GM21825 (cell line): ENCODE data around the gene PICK1.
"Not testable (repeated sequence)": the region's sequence is repeated elsewhere in the genome, so short reads cannot be mapped to it uniquely, and the experiment has no call there.

Experiments used
- ATAC-seq: cut with Tn5 transposase; IDR thresholded peaks from one replicate; pipeline ENCODE4 v1.9.1; 2021; ENCODE audit warnings: mild to moderate bottlenecking, moderate library complexity; ENCODE audit not compliant: unreplicated experiment

Gene PICK1

DNA sequence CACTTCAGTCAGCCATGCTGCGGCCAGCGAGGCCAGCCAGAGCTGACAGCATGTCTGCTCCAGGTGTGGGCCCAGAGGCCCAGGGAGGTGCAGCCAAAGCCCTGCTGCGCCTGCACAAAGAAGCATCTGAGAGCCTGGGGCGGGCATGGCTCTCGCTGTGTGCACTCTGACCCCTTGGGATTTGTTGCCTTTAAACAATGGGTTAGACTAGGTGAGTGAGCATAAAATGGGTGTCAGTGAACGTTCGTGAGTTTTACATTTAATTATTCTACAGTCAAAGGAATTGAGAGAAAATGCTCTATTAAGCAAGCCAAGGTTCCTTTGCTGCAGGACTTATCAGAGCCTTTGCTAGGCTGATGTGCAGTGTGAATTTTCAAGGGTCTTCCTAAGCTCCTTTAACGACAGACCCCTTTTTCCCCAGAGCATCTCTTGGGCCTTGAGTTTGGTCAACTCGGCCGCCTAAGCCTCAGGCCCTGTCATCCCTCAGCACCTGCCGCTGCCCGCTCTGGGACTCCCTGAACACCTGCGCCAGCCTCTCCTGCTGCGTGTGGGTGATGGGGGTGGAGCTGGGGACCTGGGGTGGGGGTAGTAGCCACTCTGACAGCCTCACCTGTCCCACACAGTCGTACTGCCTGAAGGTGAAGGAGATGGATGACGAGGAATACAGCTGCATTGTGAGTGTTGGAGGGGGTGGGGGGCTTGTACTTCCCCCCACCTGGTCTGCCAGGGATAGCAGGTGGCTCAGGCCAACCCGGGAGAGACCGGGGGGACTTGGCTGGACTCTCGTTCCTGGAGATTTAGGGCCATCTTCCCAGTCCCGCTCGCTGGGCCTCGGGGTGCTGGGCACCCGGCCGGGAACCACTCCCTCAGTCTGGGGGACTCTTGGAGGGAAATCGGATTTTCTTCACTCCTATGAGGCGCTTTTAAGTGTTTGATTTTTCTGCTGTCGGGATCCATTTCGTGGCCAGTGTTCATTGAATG is 16.2 kb downstream of the PICK1 start:
- no peak for ATAC-seq

DNA sequence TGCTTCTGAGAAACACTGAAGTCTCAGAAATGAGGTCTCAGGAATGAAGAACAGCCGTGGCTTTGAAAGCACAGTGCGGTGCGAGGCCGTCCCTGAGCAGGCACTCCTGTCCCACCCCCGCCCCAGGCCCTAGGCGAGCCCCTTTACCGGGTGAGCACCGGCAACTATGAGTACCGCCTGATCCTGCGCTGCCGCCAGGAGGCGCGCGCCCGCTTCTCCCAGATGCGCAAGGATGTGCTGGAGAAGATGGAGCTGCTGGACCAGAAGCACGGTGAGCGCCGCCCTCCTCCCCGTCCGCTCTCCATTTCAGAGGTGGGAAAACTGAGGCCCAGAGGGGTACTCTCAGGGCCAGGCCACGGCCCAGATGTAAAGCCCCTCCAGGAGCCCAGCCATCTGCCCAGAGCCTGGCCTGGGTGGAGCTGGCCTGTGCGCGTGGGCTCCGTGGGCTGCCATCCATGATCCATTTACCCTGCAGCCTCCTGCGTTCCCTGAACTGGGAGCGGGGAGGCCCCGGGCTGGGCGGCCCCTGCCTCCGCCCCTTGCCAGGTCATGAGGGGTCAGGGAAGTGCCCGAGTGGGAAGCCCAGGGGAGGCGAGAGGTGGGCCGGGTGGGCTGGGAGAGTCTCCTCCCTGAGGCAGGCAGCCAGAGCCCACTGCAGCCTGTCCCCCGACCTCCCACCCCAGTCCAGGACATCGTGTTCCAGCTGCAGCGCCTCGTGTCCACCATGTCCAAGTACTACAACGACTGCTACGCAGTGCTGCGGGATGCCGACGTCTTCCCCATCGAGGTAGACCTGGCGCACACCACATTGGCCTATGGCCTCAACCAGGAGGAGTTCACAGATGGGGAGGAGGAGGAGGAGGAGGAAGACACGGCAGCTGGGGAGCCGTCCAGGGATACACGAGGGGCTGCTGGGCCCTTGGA is 17.2 kb downstream of the PICK1 start:
- ATAC-seq = no peak

DNA sequence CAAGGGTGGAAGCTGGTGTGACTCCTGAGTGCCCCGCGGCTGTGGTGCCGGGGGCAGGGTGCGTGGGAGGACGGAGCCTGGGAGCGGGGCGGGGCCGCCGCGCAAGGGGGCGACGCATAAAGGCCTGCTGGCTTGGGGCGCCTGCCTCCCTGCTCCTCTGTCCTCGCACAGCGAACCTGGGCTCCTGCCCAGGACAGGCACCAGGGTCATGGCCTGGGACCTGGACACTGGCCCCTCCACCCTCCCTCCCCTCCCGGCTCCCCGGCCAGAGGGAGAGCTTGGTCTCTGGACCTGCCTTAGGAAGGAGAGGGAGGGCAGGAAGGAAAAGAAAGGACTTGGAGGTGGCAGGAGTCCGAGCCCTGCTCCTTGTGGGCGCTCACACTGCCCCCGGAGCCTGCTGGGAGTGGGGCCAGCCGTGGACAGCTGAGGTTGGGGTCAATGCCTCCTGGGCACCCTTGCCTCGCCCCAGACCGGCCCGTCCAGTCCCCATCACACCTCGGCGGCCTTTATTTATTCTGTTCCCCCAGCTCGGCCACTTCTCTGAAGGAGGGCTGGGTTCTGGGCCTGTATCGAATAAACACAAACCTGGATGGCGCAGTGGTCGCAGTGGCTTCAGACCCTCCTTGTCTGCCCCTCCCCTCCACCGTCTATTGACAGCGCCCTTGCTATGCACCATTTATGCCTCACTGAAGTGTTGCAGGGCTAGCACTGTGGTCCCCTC is 18.1 kb downstream of the PICK1 start:
- ATAC-seq = no peak

DNA sequence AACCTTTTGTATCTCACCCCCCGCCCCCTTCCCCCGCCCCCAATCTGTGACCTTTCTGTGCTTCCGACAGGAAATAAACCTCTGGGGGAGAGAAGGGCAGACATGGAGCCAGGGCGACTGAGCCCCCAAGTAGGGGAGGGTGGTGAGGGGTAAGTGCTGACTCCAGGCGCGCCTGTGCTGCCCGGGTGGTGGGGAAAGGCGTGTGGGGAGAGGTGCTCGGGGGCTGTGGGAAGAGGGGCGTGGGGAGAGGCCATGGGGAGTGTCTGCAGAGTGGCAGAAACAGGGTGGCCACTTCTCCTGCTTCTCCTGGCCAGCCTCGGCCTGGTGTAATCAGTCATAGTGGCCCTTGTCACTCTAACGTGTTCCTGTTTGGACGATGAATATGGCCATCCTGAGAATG is 18.8 kb downstream of the PICK1 start:
- no peak for ATAC-seq

DNA sequence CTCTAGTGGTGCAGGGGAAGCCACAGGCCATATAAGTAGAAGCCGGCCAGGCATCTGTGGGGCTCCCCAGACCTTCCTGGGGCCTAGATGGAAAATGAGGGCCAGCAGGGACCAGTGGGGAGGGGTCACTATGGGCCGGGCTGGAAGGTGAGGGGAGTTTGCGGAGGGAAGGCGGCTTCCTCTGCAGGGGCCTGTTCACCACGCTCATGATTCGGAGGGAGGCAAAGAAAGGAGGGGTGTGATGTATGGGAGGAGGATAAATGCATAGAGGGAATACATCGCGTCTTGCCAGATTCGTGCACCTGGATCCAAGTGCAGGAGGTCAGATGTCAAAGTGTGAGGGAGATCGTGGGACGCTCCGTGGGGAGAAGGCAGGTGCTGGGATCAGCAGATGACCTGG is 19.9 kb downstream of the PICK1 start:
- no peak for ATAC-seq

DNA sequence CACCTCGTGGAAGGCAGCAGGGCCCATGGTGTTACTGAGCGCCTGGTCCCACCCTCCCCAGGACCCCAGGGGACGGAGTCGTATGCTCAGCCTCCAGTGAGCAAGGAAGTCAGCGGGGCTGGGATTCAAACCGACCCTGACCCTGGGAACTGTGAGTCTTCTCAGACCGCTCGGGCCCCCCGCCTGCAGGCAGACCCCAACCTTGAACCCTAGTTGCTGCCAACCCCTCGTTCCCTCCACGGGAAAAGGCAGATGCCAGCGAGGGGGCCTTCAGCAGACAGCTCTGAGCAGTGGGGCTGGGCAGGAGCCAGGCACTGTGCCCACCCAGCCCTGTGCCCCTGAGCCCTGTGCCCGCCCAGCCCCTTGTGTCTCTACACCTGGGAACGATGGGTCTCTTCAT is 20.4 kb downstream of the PICK1 start:
- ATAC-seq = no peak

DNA sequence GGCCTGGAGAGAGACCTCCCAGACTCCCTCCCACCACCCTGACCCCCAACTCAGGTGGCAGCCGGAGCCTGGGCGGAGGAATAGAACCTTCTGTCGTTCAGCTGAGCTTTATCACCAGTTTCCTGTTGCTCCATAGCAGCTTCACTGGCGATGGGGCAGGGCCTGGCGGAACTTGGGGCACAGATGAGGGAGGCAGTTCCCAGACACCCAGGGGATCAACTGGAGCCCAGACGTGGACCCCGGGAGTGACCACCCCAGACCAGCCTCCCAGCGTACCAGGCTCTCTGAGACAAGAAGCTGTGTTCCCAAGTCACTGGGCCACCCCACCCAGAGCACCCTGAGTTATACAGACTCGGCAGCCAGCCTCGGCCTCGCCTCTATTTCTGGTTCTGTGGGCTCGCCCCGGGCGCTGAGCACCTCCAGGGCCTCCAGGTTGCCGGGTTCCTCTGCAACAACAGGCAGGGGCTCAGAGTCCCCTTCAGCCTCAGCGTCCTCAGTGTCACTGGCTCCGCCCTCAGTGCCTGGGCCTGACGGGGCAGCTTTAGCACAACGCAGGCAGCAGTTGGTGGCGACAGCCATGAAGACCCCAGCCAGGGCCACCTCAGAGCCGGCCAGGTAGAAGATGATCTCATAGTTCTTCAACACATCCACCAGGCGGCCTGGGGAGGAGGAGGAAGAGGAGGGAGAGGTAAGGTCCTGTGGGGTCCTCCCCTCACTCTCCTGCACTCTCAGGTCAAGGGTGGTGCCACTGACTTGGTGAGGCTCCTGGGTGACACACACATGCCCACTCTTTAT is 21.0 kb downstream of the PICK1 start:
- ATAC-seq = no peak

DNA sequence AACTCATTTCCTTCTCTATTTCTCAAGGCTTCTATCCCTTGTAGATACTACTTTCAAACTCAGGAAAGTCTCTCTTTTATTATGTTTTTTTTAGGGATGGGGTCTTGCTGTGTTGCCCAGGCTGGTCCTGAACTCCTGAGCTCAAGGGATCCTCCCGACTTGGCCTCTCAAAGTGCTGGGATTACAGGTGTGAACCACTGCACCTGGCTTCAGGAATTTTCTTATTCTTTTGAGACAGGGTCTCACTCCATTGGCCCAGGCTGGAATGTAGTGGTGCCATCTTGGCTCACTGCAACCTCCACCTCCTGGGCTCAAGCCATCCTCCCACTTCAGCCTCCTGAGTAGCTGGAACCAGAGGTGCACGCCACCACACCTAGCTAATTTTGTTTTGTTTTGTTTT is 22.0 kb downstream of the PICK1 start:
- ATAC-seq = not testable (repeated sequence)

DNA sequence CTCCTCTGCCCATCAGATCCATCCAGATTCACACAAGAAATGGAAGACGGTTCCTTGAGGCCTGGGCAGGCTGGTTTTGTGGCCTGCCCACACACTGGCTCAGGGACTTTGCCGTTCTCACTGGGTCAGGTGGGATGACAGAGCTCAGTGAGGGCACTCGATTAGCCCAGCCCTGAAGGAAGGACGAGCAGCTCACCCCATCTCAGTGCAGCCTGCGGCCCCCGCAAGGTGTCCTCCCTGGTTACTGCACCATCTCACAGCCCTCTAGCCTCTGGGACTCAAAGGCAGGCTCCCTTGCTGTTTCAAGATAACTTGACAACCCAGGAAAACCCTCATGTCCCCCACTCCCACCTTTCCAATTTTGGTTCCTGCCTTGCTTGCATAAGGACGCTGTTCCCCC is 22.6 kb downstream of the PICK1 start:
- ATAC-seq = no peak

DNA sequence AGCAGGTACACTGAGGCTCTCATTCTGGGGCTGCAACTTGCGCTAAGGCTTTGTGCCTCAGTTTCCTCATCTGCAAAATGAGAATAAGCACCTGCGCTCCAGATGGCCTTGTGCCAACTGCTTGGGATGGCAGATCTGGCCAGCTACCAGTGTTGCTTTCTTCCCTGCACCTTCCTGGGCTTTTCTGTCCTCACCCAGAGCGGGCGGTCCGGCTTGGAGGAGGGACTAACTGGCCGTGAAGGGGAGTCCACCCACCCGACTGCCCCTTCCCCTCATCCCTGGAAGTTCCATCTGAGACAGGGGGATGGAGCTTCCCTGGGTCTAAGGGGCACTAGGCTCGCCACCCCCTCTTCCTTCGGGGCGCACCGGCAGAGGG is 23.3 kb downstream of the PICK1 start:
- ATAC-seq = no peak

DNA sequence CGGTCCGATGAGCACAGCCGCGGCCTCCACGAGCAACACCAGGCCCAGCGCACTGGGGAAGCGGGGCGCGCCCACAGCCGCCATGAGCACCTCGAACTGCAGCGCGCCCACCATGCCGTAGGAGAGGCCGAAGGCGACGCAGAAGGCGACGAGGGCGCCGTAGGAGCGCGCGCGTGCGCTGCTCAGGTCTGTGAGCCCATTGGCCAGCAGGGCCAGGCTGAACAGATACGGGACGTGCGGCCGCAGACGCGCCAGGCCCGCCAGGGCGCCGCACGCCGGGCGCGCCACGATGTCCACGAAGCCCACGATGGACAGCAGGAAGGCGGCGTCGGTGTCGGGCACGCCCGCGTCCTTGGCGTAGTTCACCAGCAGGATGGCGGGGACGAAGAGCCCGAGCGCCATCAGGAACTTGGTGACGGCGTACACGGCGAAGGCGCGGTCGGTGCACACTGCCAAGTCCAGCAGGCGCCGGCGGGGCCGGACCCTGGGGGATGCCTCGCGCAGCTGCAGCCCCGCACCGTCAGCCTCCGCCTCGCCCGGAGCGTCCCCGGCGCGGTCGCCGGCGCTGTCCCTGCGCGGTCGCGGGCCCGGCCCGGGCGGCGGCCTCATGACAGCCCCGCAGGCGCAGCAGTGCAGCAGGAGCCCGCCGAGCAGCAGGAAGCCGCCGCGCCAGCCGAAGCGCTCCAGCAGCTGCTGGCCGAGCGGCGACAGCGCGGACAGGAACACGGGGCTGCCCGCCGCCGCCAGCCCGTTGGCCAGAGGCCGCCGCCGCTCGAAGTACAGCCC is 23.8 kb downstream of the PICK1 start:
- ATAC-seq = no peak

DNA sequence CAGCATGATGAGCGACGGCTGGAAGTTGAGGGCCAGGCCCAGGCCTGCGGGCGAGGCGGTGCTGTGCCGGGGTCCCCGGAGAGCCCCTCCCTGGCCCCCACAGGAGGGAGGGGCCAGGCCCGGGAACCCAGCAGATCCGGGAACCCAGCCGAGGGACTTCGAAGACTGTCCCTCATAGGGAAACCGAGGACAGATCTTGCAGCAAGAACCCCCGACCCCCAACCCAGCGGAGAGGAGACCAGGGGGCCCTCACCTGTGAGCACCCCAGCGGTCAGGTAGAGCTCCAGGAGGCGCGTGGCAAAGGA is 24.4 kb downstream of the PICK1 start:
- no peak for ATAC-seq

DNA sequence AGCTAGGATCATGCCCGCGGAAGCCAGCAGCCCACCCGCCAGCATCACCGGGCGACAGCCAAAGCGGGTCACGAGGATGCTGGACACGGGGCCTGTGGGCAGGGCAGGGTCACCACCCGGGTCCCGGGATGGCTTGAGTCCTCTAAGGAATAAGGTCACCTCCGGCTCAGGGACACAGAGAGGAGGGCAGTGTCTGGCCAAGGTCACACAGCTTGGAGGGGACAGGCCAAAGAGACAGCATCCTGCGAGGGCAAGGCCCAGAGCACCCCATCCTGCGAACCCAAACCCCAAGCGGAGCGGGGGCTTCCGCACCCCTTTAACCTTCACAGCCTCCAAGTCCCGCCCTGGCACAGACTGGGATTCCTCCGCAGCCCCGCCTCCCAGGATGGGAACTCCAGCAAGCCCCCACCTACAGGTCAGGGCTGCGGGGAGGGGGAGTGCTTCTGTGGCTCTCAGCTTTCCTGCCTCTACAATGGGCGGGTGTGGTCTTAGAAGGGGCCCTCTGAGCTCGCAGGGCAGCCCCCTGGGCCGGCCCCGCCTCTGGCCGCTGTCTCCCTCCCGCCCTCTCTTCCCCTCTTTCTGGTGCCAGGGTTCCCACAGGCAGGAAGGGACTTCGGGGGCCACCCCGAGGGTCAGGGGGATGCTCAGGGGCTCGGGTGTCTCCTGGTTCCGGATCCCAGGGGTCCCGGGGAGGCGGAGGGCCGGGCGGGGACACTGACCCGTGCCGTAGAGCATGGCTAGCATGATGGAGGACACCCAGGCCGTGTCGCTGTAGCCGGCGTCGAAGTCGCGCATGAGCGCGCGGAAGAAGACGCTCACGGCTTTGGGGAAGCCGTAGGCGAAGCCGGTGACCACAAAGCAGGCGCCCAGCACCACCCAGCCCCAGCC is 25.0 kb downstream of the PICK1 start:
- no peak for ATAC-seq

DNA sequence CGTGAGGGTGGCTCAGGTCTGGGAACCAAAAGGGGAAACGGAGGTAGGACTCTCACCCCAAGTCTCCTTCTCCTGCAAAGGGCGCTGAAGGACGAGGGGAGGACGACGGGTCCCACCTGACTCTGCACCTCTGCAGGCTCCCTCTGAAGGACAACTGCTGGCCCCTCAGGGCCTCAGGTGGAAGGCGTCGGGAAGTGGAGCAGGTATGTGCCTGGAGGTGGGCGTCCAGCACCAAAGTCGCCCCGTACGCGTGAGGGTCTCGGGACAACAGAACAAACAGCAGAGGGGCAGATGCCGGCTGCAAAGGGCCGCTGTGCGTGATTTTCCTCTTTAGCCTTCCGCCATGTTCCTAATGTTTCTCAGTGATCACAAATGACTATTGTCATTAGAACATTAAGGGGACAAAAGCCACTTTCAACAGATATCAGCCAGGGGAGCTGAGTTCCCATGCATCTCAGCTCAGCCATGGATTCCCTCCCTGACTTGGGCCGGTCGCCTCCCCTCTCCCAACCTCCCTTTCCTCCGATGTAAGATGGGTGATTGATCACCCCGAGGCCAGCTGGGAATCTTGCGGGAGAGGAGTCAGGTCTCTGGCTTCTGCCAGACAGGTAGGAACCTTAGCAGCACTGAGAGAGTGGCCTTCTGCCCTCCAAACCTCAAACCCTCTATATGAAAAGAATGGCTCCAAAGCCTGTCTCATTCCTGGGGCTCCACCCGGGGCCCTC is 25.9 kb downstream of the PICK1 start:
- no peak for ATAC-seq

DNA sequence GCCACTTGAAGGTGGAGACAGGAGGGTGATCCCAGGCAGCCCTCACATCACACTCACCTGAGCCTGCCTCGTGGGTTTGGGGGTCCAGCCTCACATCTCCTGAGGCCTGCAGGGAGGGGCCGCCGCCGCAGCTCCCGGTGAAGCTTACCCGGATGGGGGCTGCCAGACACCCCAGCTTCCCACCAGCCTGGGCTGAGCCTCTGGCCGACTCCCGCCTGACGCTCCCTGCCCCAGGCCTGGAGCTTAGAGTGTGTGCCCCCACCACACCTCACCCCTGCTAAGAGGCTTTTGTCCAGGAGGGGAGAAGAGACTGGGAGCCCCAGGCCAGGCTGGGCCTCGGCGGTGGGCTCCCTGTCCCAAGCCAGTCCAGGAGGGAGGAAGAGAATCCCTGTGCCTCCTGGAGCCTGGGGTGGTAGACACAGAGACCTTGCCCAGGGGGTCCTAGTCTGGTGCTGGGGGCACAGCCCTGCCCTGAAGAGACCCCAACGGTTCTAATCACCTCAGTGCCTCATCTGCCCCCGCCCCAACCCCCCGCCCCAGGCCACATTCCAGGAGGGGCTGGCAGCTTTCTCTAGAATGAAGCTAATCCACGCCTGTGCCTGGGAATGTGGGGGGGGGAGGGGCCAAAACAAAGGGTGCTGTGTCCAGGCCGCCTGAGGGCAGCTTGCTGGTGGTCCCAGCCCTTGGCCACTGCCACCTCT is 26.9 kb downstream of the PICK1 start, which contains the start of gene SLC16A8:
Gene SLC16A8 (minus strand): TSS at position 254 of the 701 bp plus-strand sequence. CDS start 1,311 bp downstream, outside the sequence.
- ATAC-seq = no peak

DNA sequence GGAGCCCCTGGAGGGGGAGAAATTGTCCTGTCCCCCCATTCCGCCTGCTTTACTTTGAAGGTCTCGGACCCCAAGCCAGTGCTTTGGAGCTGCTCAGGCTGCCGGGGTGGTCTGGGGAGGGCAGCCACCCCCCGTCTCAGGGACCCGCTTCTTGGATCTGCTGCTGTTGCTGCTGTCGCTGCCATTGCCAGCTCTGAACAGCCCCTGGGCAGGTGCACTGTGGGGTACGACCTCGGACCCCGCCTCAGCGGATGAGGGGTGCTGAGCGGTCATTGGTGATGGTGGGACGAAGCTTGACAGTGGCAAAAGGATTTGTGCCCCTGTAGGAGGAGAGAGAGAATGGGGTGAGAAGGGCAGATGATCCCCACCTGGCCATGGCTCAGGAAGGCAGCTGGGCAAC is 27.9 kb downstream of the PICK1 start:
- no peak for ATAC-seq

DNA sequence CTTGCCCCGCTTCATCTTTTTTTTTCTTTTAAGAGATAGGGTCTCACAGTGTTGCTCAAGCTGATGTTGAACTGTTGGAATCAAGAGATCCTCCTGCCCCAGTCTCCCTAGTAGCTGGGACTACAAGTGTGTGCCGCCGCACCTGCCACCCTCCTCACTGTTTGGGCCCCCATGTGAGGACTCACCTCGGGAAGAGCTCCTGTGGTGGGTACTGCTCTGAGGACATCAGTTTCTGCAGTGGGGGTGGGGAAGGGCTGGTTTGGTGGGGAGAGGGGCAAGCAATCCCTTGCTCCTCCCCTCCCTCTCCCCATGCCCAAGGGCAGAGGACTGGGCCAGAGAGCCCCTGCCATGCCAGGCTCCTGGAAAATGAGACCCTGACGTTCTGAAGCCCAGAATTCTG is 28.3 kb downstream of the PICK1 start:
- ATAC-seq = no peak
